ENCODE measurements around the gene ERCC5. TPM values are rescaled to one million over a fixed set of nuclear protein-coding genes. Genes with fewer than 3 reads are reported as not detected.
A peak's percentile ranks its signal among the peaks of the same experiment; 100 is the strongest.

The ERCC5 gene
- total and polyA plus RNA-seq, 2 experiments from 2014 or later: 49.2 to 78.5 TPM

DNA sequence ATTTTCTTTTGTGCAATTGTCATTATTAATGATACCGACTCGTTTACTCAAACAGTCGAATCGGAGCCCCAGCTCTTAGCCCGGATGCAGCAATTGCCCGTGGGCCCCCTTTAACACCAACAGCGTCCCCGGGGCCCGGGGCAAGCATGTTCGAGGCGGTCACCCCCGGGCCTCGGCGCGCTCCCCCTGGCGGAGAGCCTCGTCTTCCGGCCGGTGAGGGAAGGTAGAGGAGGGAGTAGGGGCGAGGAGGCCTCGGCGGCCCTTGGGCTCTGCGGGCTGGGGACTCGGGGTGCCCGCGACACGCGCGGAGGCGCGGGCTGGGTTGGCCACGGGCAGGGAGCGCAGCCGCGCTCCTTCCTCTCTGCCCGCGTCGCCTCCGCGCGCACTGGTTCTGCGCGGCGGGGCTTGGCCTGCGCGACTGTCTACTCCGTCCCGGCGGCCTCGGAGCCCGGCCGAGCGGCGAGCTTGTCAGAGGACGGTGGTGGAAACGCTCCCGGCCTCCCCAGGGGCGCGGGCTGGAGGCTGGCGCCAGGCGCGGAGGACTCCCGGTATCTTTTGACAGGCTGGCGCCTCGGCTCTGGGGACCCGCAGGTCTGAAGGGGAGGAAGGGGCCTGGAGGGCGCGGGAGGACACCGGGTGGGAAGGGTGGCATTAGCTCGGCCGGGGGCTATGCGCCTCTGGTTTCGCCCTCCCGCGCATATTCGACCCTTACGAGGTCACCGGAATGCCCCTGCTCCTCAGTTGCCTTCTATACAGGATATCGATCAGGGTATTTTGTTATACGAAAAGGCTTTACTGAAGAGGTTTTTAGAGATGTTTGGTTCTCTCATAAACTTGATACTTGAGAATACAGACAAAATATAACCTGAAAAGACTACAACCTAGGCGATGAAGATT lies 45.4 kb upstream of the ERCC5 start:
- Histone ChIP-seq H4K20me1 (ENCODE audit: insufficient read depth) (no peaks in the 10 kb centered on the region), H3K9ac (peak overlapping the region; percentile 82), H3K9me2 (ENCODE audit: insufficient read depth) (no peaks in the 10 kb centered on the region), H3K4me3 (peak overlapping the region; percentile 78), H3K4me1 (ENCODE audit: insufficient read depth) (peaks cover 18% of the 10 kb centered on the region), H3K9me3 (ENCODE audit: low read depth) (no peaks in the 10 kb centered on the region), H3F3A (ENCODE audit: insufficient read depth) (peaks cover 5% of the 10 kb centered on the region; the same call in 1 of the 2 replicates), H3K4me2 (ENCODE audit: unreplicated experiment) (peak overlapping the region; percentile 97), H3K79me2 (ENCODE audit: insufficient read depth) (peaks cover 86% of the 10 kb centered on the region), H3K36me3 (ENCODE audit: low read depth) (no peaks in the 10 kb centered on the region), H3K27me3 (replicated peaks; ENCODE audit: insufficient read depth) (no peaks in the 10 kb centered on the region), H2AFZ (peak overlapping the region; percentile 87), H3K27ac (peak overlapping the region; percentile 57)
- DNase-seq: peak; percentile 89
- in situ Hi-C loops (cut with MboI): no loop called here
- WGBS, 2 experiments (ENCODE audit: low coverage in 1 of 2, low lambda C conversion rate in 2 of 2, missing lambda C conversion rate in 2 of 2): 2 to 3% methylated on average over 65 to 72 of the region's 81 CpGs
- no peak for TF ChIP-seq EZH2phosphoT487 (IDR thresholded peaks at IDR 0.05; ENCODE audit: insufficient read depth, low read depth)
- TF ChIP-seq EZH2 (IDR thresholded peaks at IDR 0.05; ENCODE audit: insufficient read depth, poor library complexity, severe bottlenecking): no peak

DNA sequence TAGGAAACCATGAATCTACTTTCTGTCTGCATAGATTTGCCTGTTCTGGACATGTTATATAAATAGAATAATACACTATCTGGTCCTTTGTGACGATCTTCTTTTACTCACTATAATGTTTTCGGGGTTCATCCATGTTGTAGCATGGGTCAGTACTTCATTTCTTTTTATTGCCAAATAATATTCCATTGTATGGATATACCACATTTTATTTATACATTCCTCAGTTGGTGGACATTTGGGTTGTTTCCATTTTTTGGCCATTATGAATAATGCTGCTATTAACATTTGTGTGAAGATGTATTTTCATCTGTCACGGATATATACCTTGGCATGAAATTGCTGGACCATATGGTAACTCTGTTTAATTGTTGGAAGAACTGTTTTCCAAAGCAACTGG lies 40.2 kb upstream of the ERCC5 start:
- Histone ChIP-seq H3K4me1 (ENCODE audit: insufficient read depth) (peaks cover 18% of the 10 kb centered on the region), H3K27ac (no peak overlapping the region), H3K79me2 (ENCODE audit: insufficient read depth) (peaks cover 100% of the 10 kb centered on the region), H3K27me3 (replicated peaks; ENCODE audit: insufficient read depth) (no peaks in the 10 kb centered on the region), H3K9ac (no peak overlapping the region), H3K36me3 (ENCODE audit: low read depth) (peaks cover 5% of the 10 kb centered on the region; the same call in 1 of the 2 replicates), H3K4me3 (no peak overlapping the region), H4K20me1 (ENCODE audit: insufficient read depth) (no peaks in the 10 kb centered on the region), H2AFZ (no peak overlapping the region), H3K9me2 (ENCODE audit: insufficient read depth) (no peaks in the 10 kb centered on the region), H3K4me2 (ENCODE audit: unreplicated experiment) (no peak overlapping the region), H3F3A (ENCODE audit: insufficient read depth) (peaks cover 4% of the 10 kb centered on the region; the same call in 1 of the 2 replicates), H3K9me3 (ENCODE audit: low read depth) (no peaks in the 10 kb centered on the region)
- DNase-seq: no peak
- 96 to 98% methylated on average over 3 of the region's 3 CpGs for WGBS, 2 experiments (ENCODE audit: low coverage in 1 of 2, low lambda C conversion rate in 2 of 2, missing lambda C conversion rate in 2 of 2)
- in situ Hi-C loops (cut with MboI): no loop called here
- no peak for TF ChIP-seq EZH2phosphoT487 (IDR thresholded peaks at IDR 0.05; ENCODE audit: insufficient read depth, low read depth)
- TF ChIP-seq EZH2 (IDR thresholded peaks at IDR 0.05; ENCODE audit: insufficient read depth, poor library complexity, severe bottlenecking): no peak

DNA sequence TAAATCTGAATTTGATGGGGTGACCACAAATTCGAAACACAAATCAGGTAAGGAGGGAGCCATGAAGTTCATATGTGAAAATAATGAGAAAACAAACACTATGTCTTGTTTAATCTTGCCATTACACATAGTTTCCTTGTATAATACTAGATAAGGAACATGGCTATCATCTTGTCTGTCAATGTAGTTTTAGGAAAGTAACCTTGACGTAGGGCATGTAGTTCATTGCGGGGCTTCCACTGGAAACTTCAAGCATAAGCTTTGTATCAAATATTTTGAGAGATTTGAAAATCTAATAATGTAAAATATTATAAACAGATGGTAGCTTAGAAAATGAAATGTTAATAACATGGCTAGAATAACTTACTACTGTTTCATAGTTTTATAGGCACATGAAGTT lies 38.1 kb upstream of the ERCC5 start:
- Histone ChIP-seq H2AFZ (no peak overlapping the region), H3F3A (ENCODE audit: insufficient read depth) (peaks cover 6% of the 10 kb centered on the region; the same call in 1 of the 2 replicates), H3K4me3 (no peak overlapping the region), H4K20me1 (ENCODE audit: insufficient read depth) (no peaks in the 10 kb centered on the region), H3K4me1 (ENCODE audit: insufficient read depth) (peaks cover 7% of the 10 kb centered on the region), H3K79me2 (ENCODE audit: insufficient read depth) (peaks cover 100% of the 10 kb centered on the region), H3K9ac (no peak overlapping the region), H3K36me3 (ENCODE audit: low read depth) (peaks cover 9% of the 10 kb centered on the region), H3K27ac (no peak overlapping the region), H3K4me2 (ENCODE audit: unreplicated experiment) (no peak overlapping the region), H3K27me3 (replicated peaks; ENCODE audit: insufficient read depth) (no peaks in the 10 kb centered on the region), H3K9me3 (ENCODE audit: low read depth) (no peaks in the 10 kb centered on the region), H3K9me2 (ENCODE audit: insufficient read depth) (no peaks in the 10 kb centered on the region)
- no peak for DNase-seq
- no peak for TF ChIP-seq EZH2 (IDR thresholded peaks at IDR 0.05; ENCODE audit: insufficient read depth, poor library complexity, severe bottlenecking)
- TF ChIP-seq EZH2phosphoT487 (IDR thresholded peaks at IDR 0.05; ENCODE audit: insufficient read depth, low read depth): no peak
- WGBS, 2 experiments (ENCODE audit: low coverage in 1 of 2, low lambda C conversion rate in 2 of 2, missing lambda C conversion rate in 2 of 2): 98 to 99% methylated on average over 3 of the region's 3 CpGs
- in situ Hi-C loops (cut with MboI): no loop called here

DNA sequence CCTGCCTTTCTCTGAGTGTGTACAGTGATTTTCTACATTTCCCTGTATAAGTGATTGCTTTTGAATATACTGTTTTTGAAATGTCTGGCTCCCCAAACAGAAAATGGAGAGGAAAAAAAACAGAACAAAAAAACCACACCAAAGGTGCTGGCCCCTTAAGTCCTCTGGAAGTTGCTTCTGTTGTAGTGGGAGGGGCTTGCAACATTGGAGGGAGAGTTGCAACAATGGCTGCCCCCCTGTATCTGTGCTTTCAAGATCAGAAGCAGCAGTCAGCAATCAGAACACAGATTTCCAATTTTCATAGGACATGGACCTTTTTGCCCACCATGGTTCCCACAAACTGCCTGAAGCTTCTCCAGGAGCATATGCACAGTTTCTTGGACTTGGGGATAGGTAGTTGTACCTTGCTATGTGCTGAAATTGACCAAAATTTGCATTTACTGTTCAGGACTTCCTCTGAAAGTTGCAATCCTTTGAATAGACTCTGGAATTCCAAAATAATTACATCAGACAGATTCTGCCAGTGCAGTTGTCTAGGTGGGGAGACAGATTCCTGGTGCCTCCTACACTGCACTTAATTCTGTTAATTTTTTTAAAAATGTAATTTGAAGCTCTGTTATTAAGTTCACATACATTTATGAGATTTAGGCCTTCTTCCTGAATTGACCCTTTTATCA lies 33.1 kb upstream of the ERCC5 start:
- Histone ChIP-seq H3K4me2 (ENCODE audit: unreplicated experiment) (peak overlapping the region; percentile 48), H3K4me3 (peak overlapping the region; percentile 34), H3K27ac (peak overlapping the region; percentile 30), H3K9me2 (ENCODE audit: insufficient read depth) (no peaks in the 10 kb centered on the region), H3K27me3 (replicated peaks; ENCODE audit: insufficient read depth) (no peaks in the 10 kb centered on the region), H2AFZ (peak overlapping the region; percentile 49), H3F3A (ENCODE audit: insufficient read depth) (peaks cover 13% of the 10 kb centered on the region; the same call in 1 of the 2 replicates), H3K79me2 (ENCODE audit: insufficient read depth) (peaks cover 96% of the 10 kb centered on the region), H3K9me3 (ENCODE audit: low read depth) (no peaks in the 10 kb centered on the region), H4K20me1 (ENCODE audit: insufficient read depth) (no peaks in the 10 kb centered on the region), H3K36me3 (ENCODE audit: low read depth) (peaks cover 9% of the 10 kb centered on the region), H3K9ac (peak overlapping the region; percentile 13; the same call in 1 of the 2 replicates), H3K4me1 (ENCODE audit: insufficient read depth) (peaks cover 26% of the 10 kb centered on the region)
- TF ChIP-seq EZH2phosphoT487 (IDR thresholded peaks at IDR 0.05; ENCODE audit: insufficient read depth, low read depth) (no peak), EZH2 (IDR thresholded peaks at IDR 0.05; ENCODE audit: insufficient read depth, poor library complexity, severe bottlenecking) (no peak)
- in situ Hi-C loops (cut with MboI): no loop called here
- peak; percentile 44 for DNase-seq

Measured in GM23248 (cell line).